Neural crest cell (in vitro differentiated cells): ENCODE results near the gene MSL2. TPM values are rescaled to one million over a fixed set of nuclear protein-coding genes. Genes with fewer than 3 reads are reported as not detected.

ENCODE experiments used
- DNase-seq: peaks from one replicate; pipeline ENCODE4 v3.0.0; 2021; ENCODE audit warnings: low read depth, mixed read lengths, low spot score
- H3K27ac Mint-ChIP-seq: one replicate; pipeline ENCODE4 v1.8.0; 2021; ENCODE audit warnings: mild to moderate bottlenecking, mixed read lengths; ENCODE audit not compliant: unreplicated experiment
- H3K27me3 Mint-ChIP-seq: 2 replicates; pipeline ENCODE4 v1.8.0; 2021; ENCODE audit warnings: low read depth, mild to moderate bottlenecking, mixed read lengths
- H3K36me3 Mint-ChIP-seq: 2 replicates; pipeline ENCODE4 v1.8.0; 2021; ENCODE audit warnings: low read depth, mild to moderate bottlenecking, mixed read lengths
- H3K4me1 Mint-ChIP-seq: 2 replicates; pipeline ENCODE4 v1.8.0; 2021; ENCODE audit warnings: mixed read lengths
- H3K4me3 Mint-ChIP-seq: one replicate; pipeline ENCODE4 v1.8.0; 2021; ENCODE audit warnings: mild to moderate bottlenecking, mixed read lengths
- H3K9me3 Mint-ChIP-seq: 2 replicates; pipeline ENCODE4 v1.8.0; 2021; ENCODE audit warnings: mixed read lengths
- total RNA-seq: library from RNA; stranded (reverse); gene quantifications from 2 replicates; pipeline ENCODE4 v1.2.1, GENCODE V29; 2021
- TF ChIP-seq, protein P1 (sequence below): fragments of 200-600 bp; sonication (generic); conservative IDR thresholded peaks from 2 replicates; pipeline ENCODE4 v1.5.0; 2021; ENCODE audit warnings: antibody characterized with exemption, mild to moderate bottlenecking

The MSL2 gene
- total RNA-seq, 1 donor from 2014 or later: 47.4 TPM

DNA sequence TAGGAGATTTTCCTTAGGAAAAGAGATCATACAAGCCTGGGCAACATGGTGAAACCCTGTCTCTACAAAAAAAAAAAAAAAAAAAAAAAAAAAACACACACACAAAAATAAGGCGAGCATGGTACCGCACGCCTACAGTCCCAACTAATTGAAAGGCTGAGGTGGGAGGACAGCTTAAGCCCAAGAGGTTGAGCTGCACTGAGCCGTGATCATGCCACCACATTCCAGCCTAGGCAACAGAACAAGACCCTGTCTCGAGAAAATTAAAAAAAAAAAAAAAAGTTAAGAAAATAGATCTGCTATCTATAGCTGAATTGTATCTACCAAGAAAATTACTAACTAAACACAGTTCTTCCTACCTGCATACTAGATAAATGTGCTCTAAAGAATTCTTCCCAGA lies 7.1 kb downstream of the MSL2 start:
- no peak overlapping the region for H3K4me3 Mint-ChIP-seq
- H3K9me3 Mint-ChIP-seq: no peaks in the 10 kb centered on the region
- DNase-seq: no peak
- no peaks in the 10 kb centered on the region for H3K27me3 Mint-ChIP-seq
- peaks cover 68% of the 10 kb centered on the region for H3K4me1 Mint-ChIP-seq
- TF ChIP-seq, protein P1, sequence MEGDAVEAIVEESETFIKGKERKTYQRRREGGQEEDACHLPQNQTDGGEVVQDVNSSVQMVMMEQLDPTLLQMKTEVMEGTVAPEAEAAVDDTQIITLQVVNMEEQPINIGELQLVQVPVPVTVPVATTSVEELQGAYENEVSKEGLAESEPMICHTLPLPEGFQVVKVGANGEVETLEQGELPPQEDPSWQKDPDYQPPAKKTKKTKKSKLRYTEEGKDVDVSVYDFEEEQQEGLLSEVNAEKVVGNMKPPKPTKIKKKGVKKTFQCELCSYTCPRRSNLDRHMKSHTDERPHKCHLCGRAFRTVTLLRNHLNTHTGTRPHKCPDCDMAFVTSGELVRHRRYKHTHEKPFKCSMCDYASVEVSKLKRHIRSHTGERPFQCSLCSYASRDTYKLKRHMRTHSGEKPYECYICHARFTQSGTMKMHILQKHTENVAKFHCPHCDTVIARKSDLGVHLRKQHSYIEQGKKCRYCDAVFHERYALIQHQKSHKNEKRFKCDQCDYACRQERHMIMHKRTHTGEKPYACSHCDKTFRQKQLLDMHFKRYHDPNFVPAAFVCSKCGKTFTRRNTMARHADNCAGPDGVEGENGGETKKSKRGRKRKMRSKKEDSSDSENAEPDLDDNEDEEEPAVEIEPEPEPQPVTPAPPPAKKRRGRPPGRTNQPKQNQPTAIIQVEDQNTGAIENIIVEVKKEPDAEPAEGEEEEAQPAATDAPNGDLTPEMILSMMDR: no peak
- peaks cover 3% of the 10 kb centered on the region for H3K36me3 Mint-ChIP-seq
- no peak overlapping the region for H3K27ac Mint-ChIP-seq

DNA sequence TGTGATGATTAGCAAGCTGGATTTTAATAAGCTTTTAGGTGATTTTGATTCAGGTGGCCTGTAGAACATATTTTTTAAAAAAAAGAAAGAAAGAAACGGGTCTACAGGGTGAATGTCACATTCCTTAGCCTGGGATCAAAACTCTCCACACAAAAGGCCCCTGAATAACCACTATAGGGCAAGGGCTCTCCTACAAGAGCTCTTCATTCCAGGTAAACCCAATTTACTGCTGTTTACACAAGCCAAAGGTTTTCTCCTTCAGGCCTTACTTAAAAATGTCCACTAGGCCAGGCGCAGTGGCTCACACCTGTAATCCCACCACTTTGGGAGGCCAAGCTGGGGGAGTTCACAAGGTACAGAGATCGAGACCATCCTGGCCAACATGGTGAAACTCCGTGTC lies 8.3 kb downstream of the MSL2 start:
- TF ChIP-seq, protein P1: no peak
- H3K9me3 Mint-ChIP-seq: no peaks in the 10 kb centered on the region
- H3K27ac Mint-ChIP-seq: no peak overlapping the region
- peaks cover 63% of the 10 kb centered on the region for H3K4me1 Mint-ChIP-seq
- no peaks in the 10 kb centered on the region for H3K36me3 Mint-ChIP-seq
- no peak for DNase-seq
- no peak overlapping the region for H3K4me3 Mint-ChIP-seq
- H3K27me3 Mint-ChIP-seq: no peaks in the 10 kb centered on the region

DNA sequence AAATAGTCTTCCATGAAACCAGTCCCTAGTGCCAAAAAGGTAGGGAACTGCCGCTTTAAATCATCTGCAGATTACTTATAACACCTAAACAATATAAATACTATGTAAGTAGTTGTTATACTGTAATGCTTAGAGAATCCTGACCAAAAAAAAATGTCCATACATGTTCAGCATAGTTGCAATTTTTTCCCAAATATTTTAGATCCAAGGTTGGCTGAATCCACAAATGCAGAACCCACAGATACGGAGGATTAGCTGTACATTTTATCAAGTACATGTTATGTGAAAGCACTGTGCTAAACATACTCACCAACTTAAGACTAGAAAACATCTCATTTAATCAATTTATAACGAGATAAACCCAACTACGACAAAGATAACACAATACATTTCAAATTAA lies 9.3 kb downstream of the MSL2 start:
- Mint-ChIP-seq H3K4me3 (no peak overlapping the region), H3K36me3 (no peaks in the 10 kb centered on the region), H3K9me3 (no peaks in the 10 kb centered on the region), H3K4me1 (peaks cover 62% of the 10 kb centered on the region), H3K27ac (no peak overlapping the region), H3K27me3 (no peaks in the 10 kb centered on the region)
- TF ChIP-seq, protein P1: no peak
- no peak for DNase-seq

DNA sequence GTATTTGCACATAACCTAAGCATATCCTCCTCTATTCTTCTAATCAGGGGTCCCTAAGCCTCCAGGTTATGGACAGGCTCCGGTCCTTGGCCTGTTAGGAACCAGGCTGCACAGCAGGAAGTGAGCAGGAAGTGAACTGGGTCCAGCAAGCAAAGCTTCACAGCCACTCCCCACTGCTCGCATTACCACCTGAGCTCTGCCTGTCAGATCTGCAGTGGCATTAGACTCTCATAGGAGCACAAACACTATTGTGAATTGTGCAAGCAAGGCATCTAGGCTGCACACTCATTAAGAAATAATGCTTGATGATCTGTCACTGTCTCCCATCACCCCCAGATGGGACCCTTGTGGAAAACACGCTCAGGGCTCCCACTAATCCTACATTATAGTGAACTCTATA lies 9.8 kb downstream of the MSL2 start:
- DNase-seq: no peak
- Mint-ChIP-seq H3K4me3 (peak overlapping the region; percentile 8), H3K27me3 (no peaks in the 10 kb centered on the region), H3K27ac (no peak overlapping the region), H3K9me3 (no peaks in the 10 kb centered on the region), H3K4me1 (peaks cover 57% of the 10 kb centered on the region), H3K36me3 (no peaks in the 10 kb centered on the region)
- TF ChIP-seq, protein P1: no peak

DNA sequence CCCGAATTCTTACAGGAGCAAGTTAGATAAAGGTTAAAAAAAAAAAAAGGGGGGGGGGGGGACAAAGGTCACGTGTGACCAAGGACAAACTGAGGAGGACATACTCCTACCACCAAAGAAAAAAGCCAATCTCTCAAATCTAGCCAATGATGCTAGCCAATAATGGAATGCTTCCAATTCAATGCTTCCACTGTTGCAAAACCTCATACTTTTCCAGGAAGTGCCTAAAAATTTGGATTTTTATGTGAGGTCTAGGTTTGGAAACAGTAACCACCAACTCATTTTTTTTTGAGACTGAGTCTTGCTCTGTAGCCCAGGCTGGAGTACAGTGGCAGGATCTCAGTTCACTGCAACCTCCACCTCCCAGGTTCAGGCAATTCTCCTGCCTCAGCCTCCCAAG lies 11.4 kb downstream of the MSL2 start:
- H3K36me3 Mint-ChIP-seq: no peaks in the 10 kb centered on the region
- DNase-seq: no peak
- H3K27ac Mint-ChIP-seq: no peak overlapping the region
- no peaks in the 10 kb centered on the region for H3K27me3 Mint-ChIP-seq
- H3K9me3 Mint-ChIP-seq: no peaks in the 10 kb centered on the region
- TF ChIP-seq, protein P1: no peak
- H3K4me3 Mint-ChIP-seq: no peak overlapping the region
- peaks cover 50% of the 10 kb centered on the region for H3K4me1 Mint-ChIP-seq

DNA sequence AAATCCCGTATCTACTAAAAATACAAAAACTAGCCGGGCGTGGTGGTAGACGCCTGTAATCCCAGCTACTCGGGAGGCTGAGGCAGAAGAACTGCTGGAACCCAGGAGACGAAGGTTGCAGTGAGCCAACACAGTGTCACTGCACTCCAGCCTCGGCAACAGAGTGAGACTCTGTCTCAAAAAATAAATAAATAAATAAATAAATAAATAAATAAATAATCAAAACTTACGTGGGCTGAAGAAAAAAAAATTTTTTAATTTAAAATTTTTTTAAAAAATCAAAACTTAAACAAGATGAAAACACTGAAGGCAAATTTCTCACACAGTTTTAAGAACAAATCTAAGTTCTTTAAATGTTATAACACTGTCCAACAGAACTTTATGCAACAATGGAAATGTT lies 14.4 kb downstream of the MSL2 start:
- peaks cover 34% of the 10 kb centered on the region for H3K4me1 Mint-ChIP-seq
- H3K27me3 Mint-ChIP-seq: no peaks in the 10 kb centered on the region
- no peak overlapping the region for H3K4me3 Mint-ChIP-seq
- H3K27ac Mint-ChIP-seq: no peak overlapping the region
- TF ChIP-seq, protein P1: no peak
- H3K36me3 Mint-ChIP-seq: no peaks in the 10 kb centered on the region
- H3K9me3 Mint-ChIP-seq: no peaks in the 10 kb centered on the region
- DNase-seq: no peak
